H1 (cell line): Measurements from ENCODE around the gene DDX41. TPM values are rescaled to one million over a fixed set of nuclear protein-coding genes. Genes with fewer than 3 reads are reported as not detected.
A peak's percentile ranks its signal among the peaks of the same experiment; 100 is the strongest.

ENCODE experiments used
- CTCF ChIA-PET: fragments of 300-600 bp; sonication (Branson Sonifier 250); formaldehyde crosslinking; loops from one replicate; lab custom pipeline; 2021; ENCODE audit not compliant: partially characterized antibody; lab: Charles Lee
- POLR2A ChIA-PET: fragments of 300-600 bp; sonication (Branson Sonifier 250); formaldehyde crosslinking; loops from one replicate; lab custom pipeline; 2021; ENCODE audit warnings: inconsistent platforms; ENCODE audit not compliant: partially characterized antibody; lab: Charles Lee
- DNase-seq, 2 experiments: peaks; one replicate each; pipeline versions ENCODE4 v3.0.0 to v3.0.0-alpha.2; 2010 to 2022; ENCODE audit warnings: low spot score in 2 of 2, low read depth in 1 of 2, mixed read lengths in 1 of 2
- FAIRE-seq: peaks from 2 replicates; lab custom pipeline; 2011; peaks lifted over from hg19 to GRCh38; lab: Jason Lieb, UNC
- H2AFZ ChIP-seq: 2 replicates; pipeline ENCODE4 v1.8.1; 2012; ENCODE audit warnings: low read length, inconsistent platforms
- H2AK5ac ChIP-seq: 2 replicates; pipeline ENCODE4 v1.6.1; 2013; ENCODE audit warnings: low read depth, low read length
- H2BK120ac ChIP-seq: replicated peaks from 2 replicates; pipeline ENCODE3; 2013; ENCODE audit warnings: low read depth, low read length, inconsistent platforms
- H2BK12ac ChIP-seq: 2 replicates; pipeline ENCODE4 v1.6.1; 2013; ENCODE audit warnings: low read depth, low read length
- H2BK15ac ChIP-seq: 2 replicates; pipeline ENCODE4 v1.6.1; 2013; ENCODE audit warnings: low read length
- H2BK20ac ChIP-seq: 2 replicates; pipeline ENCODE4 v1.6.1; 2013; ENCODE audit warnings: low read length
- H2BK5ac ChIP-seq: 2 replicates; pipeline ENCODE4 v1.6.1; 2013; ENCODE audit warnings: low read depth, low read length
- H3K14ac ChIP-seq: 2 replicates; pipeline ENCODE4 v1.6.1; 2013; ENCODE audit warnings: inconsistent platforms; ENCODE audit not compliant: insufficient read length
- H3K18ac ChIP-seq: 2 replicates; pipeline ENCODE4 v1.6.1; 2013; ENCODE audit warnings: low read length; ENCODE audit errors: extremely low read depth
- H3K23ac ChIP-seq: 2 replicates; pipeline ENCODE4 v1.6.1; 2013; ENCODE audit warnings: inconsistent platforms; ENCODE audit not compliant: insufficient read length
- H3K23me2 ChIP-seq: 2 replicates; pipeline ENCODE4 v1.6.1; 2013; ENCODE audit warnings: low read depth, low read length
- H3K27ac ChIP-seq: 2 replicates; pipeline ENCODE4 v1.6.1; 2011; ENCODE audit warnings: low read depth, low read length, inconsistent platforms
- H3K27me3 ChIP-seq, 4 experiments: replicated peaks in 1 of 4; 1 replicate in 1 of 4; 2 replicates in 3 of 4; pipeline versions ENCODE4 v1.6.1 to v1.8.1; 2011 to 2013; ENCODE audit warnings: low read length in 3 of 4, mild to moderate bottlenecking in 3 of 4, inconsistent platforms in 2 of 4, mixed read lengths in 2 of 4, moderate library complexity in 1 of 4; ENCODE audit not compliant: control insufficient read depth in 3 of 4, insufficient read depth in 3 of 4; ENCODE audit errors: extremely low read depth in 1 of 4
- H3K36me3 ChIP-seq, 4 experiments: 2 replicates each; pipeline versions ENCODE4 v1.6.1 to v1.8.1; 2011 to 2013; ENCODE audit warnings: mild to moderate bottlenecking in 4 of 4, low read length in 3 of 4, moderate library complexity in 2 of 4, control low read depth in 1 of 4, inconsistent platforms in 1 of 4; ENCODE audit not compliant: insufficient read depth in 4 of 4, control insufficient read depth in 2 of 4
- H3K4ac ChIP-seq: replicated peaks from 2 replicates; pipeline ENCODE3; 2013; ENCODE audit warnings: low read length, low read depth, mixed read lengths, inconsistent platforms; ENCODE audit not compliant: insufficient read length
- H3K4me1 ChIP-seq, 4 experiments: replicated peaks in 1 of 4; 1 replicate in 1 of 4; 2 replicates in 3 of 4; pipeline versions ENCODE4 v1.6.1 to v1.8.1; 2011 to 2013; ENCODE audit warnings: low read length in 3 of 4, inconsistent platforms in 2 of 4, mixed read lengths in 1 of 4; ENCODE audit not compliant: insufficient read depth in 4 of 4, control insufficient read depth in 3 of 4
- H3K4me2 ChIP-seq, 2 experiments: 2 replicates each; pipeline versions ENCODE4 v1.6.1 to v1.8.1; 2011 to 2013; ENCODE audit warnings: low read depth in 2 of 2, low read length in 2 of 2, control low read depth in 1 of 2, inconsistent platforms in 1 of 2, mild to moderate bottlenecking in 1 of 2; ENCODE audit not compliant: insufficient read depth in 1 of 2
- H3K4me3 ChIP-seq, 4 experiments: fragments of 200-600, 300-600 bp in 1 of 4; sonication (generic), shearing (Covaris generic), sonication (Bioruptor Twin) in 1 of 4; 2 replicates each; pipeline versions ENCODE4 v1.5.1 to v1.8.1; 2011 to 2016; ENCODE audit warnings: low read length in 4 of 4, low read depth in 3 of 4, control low read depth in 2 of 4, inconsistent platforms in 2 of 4, mild to moderate bottlenecking in 2 of 4, mixed read lengths in 1 of 4, moderate library complexity in 1 of 4; ENCODE audit not compliant: insufficient read depth in 2 of 4; ENCODE audit errors: extremely low read depth in 1 of 4
- H3K56ac ChIP-seq: replicated peaks from 2 replicates; pipeline ENCODE3; 2013; ENCODE audit warnings: low read depth, mild to moderate bottlenecking, mixed read lengths, low read length, inconsistent platforms; ENCODE audit not compliant: insufficient read length
- H3K79me1 ChIP-seq: 2 replicates; pipeline ENCODE4 v1.6.1; 2013; ENCODE audit warnings: low read depth, low read length, control low read depth
- H3K79me2 ChIP-seq, 2 experiments: 2 replicates each; pipeline versions ENCODE4 v1.6.1 to v1.8.1; 2012 to 2013; ENCODE audit warnings: low read length in 2 of 2, mild to moderate bottlenecking in 2 of 2, inconsistent platforms in 1 of 2; ENCODE audit not compliant: insufficient read depth in 2 of 2, control insufficient read depth in 1 of 2
- H3K9ac ChIP-seq, 4 experiments: replicated peaks in 1 of 4; 1 replicate in 1 of 4; 2 replicates in 3 of 4; pipeline versions ENCODE4 v1.6.1 to v1.8.1; 2011 to 2013; ENCODE audit warnings: low read depth in 3 of 4, low read length in 3 of 4, control low read depth in 2 of 4, mild to moderate bottlenecking in 2 of 4, moderate library complexity in 2 of 4, inconsistent platforms in 1 of 4; ENCODE audit errors: extremely low read depth in 1 of 4
- H3K9me3 ChIP-seq, 2 experiments: 2 replicates each; pipeline versions ENCODE4 v1.6.1 to v1.8.1; 2012 to 2013; ENCODE audit warnings: mild to moderate bottlenecking in 2 of 2, moderate library complexity in 2 of 2, control low read depth in 1 of 2, inconsistent platforms in 1 of 2, low read depth in 1 of 2, low read length in 1 of 2, mixed read lengths in 1 of 2; ENCODE audit not compliant: insufficient read depth in 2 of 2
- H4K20me1 ChIP-seq, 2 experiments: replicated peaks in 1 of 2; 2 replicates each; pipeline versions ENCODE3 to v1.8.1; 2011 to 2013; ENCODE audit warnings: inconsistent platforms in 2 of 2, low read length in 2 of 2, mild to moderate bottlenecking in 1 of 2; ENCODE audit not compliant: insufficient read depth in 2 of 2, control insufficient read depth in 1 of 2
- H4K5ac ChIP-seq: 2 replicates; pipeline ENCODE4 v1.6.1; 2013; ENCODE audit warnings: low read length, low read depth, mixed read lengths, inconsistent platforms; ENCODE audit not compliant: insufficient read length
- H4K8ac ChIP-seq: 2 replicates; pipeline ENCODE4 v1.8.0; 2013; ENCODE audit warnings: mild to moderate bottlenecking, moderate library complexity, low read length, inconsistent platforms; ENCODE audit not compliant: insufficient read depth; ENCODE audit errors: extremely low read depth
- H4K91ac ChIP-seq: replicated peaks from 2 replicates; pipeline ENCODE3; 2013; ENCODE audit warnings: low read length, mixed read lengths, inconsistent platforms; ENCODE audit not compliant: insufficient read length
- FOSL1 ChIP-seq: IDR thresholded peaks from 2 replicates; pipeline ENCODE4 v1.6.1; 2011; ENCODE audit warnings: mild to moderate bottlenecking, low read depth, low read length, moderate library complexity; ENCODE audit not compliant: insufficient read depth
- GTF2F1 ChIP-seq: IDR thresholded peaks from 2 replicates; pipeline ENCODE4 v1.6.1; 2012; ENCODE audit warnings: low read depth, low read length, improper control_type of control experiment, borderline replicate concordance
- HDAC6 ChIP-seq: IDR thresholded peaks from one replicate; pipeline ENCODE4 v1.7.1; 2012; ENCODE audit warnings: low read depth, mild to moderate bottlenecking, inconsistent platforms, low read length, moderate library complexity
- KDM5A ChIP-seq: fragments of 200-600 bp; IDR thresholded peaks from 2 replicates; pipeline ENCODE4 v1.7.1; 2012; ENCODE audit warnings: mild to moderate bottlenecking, low read length, inconsistent platforms, mixed read lengths
- POLR2A ChIP-seq, 2 experiments: IDR thresholded peaks; 1 replicate in 1 of 2; 2 replicates in 1 of 2; pipeline ENCODE4 v1.6.1; 2011; ENCODE audit warnings: low read depth in 2 of 2, low read length in 2 of 2, mild to moderate bottlenecking in 2 of 2; ENCODE audit errors: control extremely low read depth in 1 of 2
- RNF2 ChIP-seq: fragments of 200-900, 300-1000 bp; sonication (generic); IDR thresholded peaks from 2 replicates; pipeline ENCODE4 v1.7.1; 2016; ENCODE audit warnings: borderline replicate concordance, low read depth, mild to moderate bottlenecking, antibody characterized with exemption, low read length; ENCODE audit not compliant: poor library complexity, severe bottlenecking; ENCODE audit errors: missing control alignments
- SAP30 ChIP-seq: fragments of 300-600 bp; sonication (generic); IDR thresholded peaks from 2 replicates; pipeline ENCODE4 v1.7.1; 2012; ENCODE audit warnings: low read length, moderate library complexity, mild to moderate bottlenecking, inconsistent platforms; ENCODE audit not compliant: insufficient read depth, insufficient replicate concordance
- SIRT6 ChIP-seq: IDR thresholded peaks from one replicate; pipeline ENCODE4 v1.7.1; 2012; ENCODE audit warnings: low read length, inconsistent platforms
- SP4 ChIP-seq: IDR thresholded peaks from 2 replicates; pipeline ENCODE4 v1.6.1; 2012; ENCODE audit warnings: low read length, inconsistent platforms
- WGBS, 2 experiments: shearing (Covaris generic) in 1 of 2; methylation state at CpG; one replicate each; pipeline versions ENCODE4 v1.1.6 to v1.1.7; 2013 to 2015; ENCODE audit warnings: low lambda C conversion rate in 2 of 2, mixed read lengths in 2 of 2, inconsistent platforms in 1 of 2, low coverage in 1 of 2, missing lambda C conversion rate in 1 of 2; ENCODE audit not compliant: insufficient replicate concordance in 2 of 2, insufficient coverage in 1 of 2, insufficient read length in 1 of 2; ENCODE audit errors: extremely low coverage in 1 of 2, missing lambda C conversion rate in 1 of 2; 5-methylcytosine and 5-hydroxymethylcytosine counted together
- polyA plus RNA-seq, 7 experiments: library from polyadenylated mRNA; depleted of rRNA in 3 of 7; stranded (reverse) in 5 of 7; unstranded in 2 of 7; fragments of >200 nt in 5 of 7; fragments of 200-250 nt in 2 of 7; gene quantifications; 1 replicate in 5 of 7; 2 replicates in 1 of 7; 4 replicates in 1 of 7; pipeline versions ENCODE4 v1.2.1 to v1.2.3, GENCODE V29; 2011 to 2013; ENCODE audit warnings: missing spikeins in 2 of 7, mixed read lengths in 2 of 7
- total RNA-seq: library from RNA; stranded (reverse); fragmentation: NEBNext Ultra II Directional; extraction: Animal tissue kit (Norgen Biotek cat#: 25700); gene quantifications from 2 replicates; pipeline ENCODE4 v1.2.1, GENCODE V29; 2021

The DDX41 gene
- total and polyA plus RNA-seq, 2 of the 8 experiments (the other 6 are each of a cell fraction or from before 2014, with no cell fraction given) = 102 to 135 TPM

- Histone ChIP-seq H3K23ac (no peak overlapping the region), H3K9me3 (no peaks in the 10 kb centered on the region), H3K36me3 (peaks cover 11 to 33% (median 16%) of the 10 kb centered on the region in 4 experiments), H2BK12ac (no peak overlapping the region), H3K27me3 (no peaks in the 10 kb centered on the region), H3K79me2 (peaks cover 14 to 47% of the 10 kb centered on the region in 2 experiments), H3K56ac (peak overlapping the region; percentile 95), H2AK5ac (0 out of 2 replicates have a peak overlapping the region, but pooled peaks have one; percentile 66), H3K4me2 (peak overlapping the region; percentile 76 to 78), H2AFZ (no peak overlapping the region), H2BK120ac (no peak overlapping the region), H4K5ac (peak overlapping the region; percentile 88), H2BK5ac (peak overlapping the region; percentile 97; the same call in 1 of the 2 replicates), H2BK20ac (no peak overlapping the region), H3K4me1 (peaks cover 11 to 46% (median 39%) of the 10 kb centered on the region in 4 experiments), H3K18ac (peak overlapping the region; percentile 98), H3K14ac (no peak overlapping the region), H4K20me1 (peaks cover 31 to 32% of the 10 kb centered on the region in 2 experiments), H3K4me3 (peak overlapping the region; percentile 78 to 96 (median 88)), H3K27ac (peak overlapping the region; percentile 90), H3K79me1 (peaks cover 24% of the 10 kb centered on the region), H3K9ac (peak overlapping the region; percentile 89 to 100 (median 92)), H3K23me2 (peaks cover 3% of the 10 kb centered on the region), H4K91ac (peak overlapping the region; percentile 96), H2BK15ac (no peak overlapping the region), H4K8ac (peak overlapping the region; percentile 98; the same call in 1 of the 2 replicates), H3K4ac (peak overlapping the region; percentile 95)
- ChIA-PET CTCF (interaction anchor here (0.7 to 7.9 kb wide), 8 partner anchors 8 to 82 kb away, joined by 3 to 64 read pairs (median 9); no protein-coding TSS in a partner anchor), POLR2A (interaction anchor here (0.7 to 67.5 kb wide), 10 partner anchors 4 to 162 kb away, joined by 3 to 3349 read pairs (median 5); partner anchors contain the start of genes B4GALT7, DBN1, DDX41 and DOK3)
- no peak for DNase-seq
- no peak for FAIRE-seq
- 0% methylated on average over 6 of the region's 93 CpGs; no CpG with 5 or more reads in 1 of the 2 experiments for WGBS, 2 experiments
- TF ChIP-seq FOSL1 = no peak
- no peak for TF ChIP-seq SIRT6
- TF ChIP-seq SAP30 = peak; percentile 47
- no peak for TF ChIP-seq KDM5A
- TF ChIP-seq GTF2F1 = no peak
- TF ChIP-seq SP4 = 0 out of 2 replicates have a peak, but pooled peaks have one; percentile 60
- TF ChIP-seq POLR2A (IDR thresholded peaks at IDR 0.05; ENCODE audit: control extremely low read depth in 1 of 2, low read depth in 2 of 2, low read length in 2 of 2) = peak in 1 of 2 experiments; percentile 67; a peak in 1 of 3 replicates
- no peak for TF ChIP-seq HDAC6
- TF ChIP-seq RNF2 = no peak
These were observed 44.0 kb downstream of the DDX41 start for GRCh38 chr5:177472460-177473442.
